ENCODE measurements around the gene MYH15.

The MYH15 gene

DNA sequence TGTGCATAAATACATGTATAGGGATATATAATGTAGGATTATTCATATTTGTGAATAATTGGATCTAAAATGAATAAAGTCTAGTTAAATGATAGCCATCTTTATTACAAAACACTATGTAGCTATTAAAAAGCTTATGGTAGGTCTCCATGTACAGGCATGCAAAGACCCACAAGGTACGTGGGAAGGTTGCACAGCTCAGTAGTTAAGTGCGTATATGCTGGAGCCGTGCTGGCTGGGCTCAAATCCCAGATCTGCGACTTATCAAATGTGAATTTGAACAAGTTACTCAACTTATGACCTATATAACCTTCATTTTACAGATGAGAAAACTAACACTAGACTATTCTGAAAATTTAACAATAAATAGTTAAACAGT, 100.6 kb downstream of the MYH15 start:
- DNase-seq, result no peak

DNA sequence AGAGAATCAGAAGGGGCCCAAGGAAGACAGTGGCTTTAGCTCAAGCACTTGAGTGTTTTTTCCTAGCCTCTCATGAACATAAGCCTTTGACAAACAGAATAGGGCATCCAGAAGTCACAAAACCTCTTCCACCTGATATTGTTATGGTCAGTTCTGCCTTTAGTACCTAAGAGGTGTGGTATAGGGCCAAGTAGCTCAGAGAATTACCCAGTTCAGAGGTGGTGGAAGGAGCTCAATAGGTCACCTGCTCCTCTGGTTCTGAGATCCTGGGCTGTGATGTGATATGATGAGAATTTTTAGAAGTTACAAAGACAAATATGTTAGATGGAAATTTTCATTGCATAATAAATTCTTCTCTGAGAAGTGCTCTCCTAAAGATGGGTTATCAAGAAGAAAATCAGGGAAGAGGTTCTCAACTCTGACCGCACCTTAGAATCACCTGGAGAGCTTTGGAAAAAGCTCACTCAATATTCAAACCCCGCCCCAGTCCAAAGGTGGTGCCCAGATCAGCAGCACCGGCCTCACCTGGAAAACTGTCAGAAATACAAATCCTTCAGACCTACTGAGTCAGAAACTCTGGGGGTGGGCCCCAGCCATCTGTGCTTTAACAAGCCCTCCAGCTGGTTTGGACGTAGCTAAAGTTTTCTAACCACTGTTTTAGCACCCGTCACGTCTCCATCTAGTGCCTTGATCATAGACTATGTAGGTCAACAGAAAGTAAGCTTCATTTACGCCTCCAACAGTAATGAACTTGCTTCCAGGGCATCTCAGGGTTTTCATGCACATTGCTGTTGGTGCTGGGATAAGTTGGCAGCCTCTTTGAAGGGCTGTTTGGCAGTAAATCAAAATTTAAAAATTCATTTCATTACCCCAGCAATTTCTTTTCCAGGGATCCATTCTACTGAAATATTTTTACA, 101.3 kb downstream of the MYH15 start:
- no peak for DNase-seq

DNA sequence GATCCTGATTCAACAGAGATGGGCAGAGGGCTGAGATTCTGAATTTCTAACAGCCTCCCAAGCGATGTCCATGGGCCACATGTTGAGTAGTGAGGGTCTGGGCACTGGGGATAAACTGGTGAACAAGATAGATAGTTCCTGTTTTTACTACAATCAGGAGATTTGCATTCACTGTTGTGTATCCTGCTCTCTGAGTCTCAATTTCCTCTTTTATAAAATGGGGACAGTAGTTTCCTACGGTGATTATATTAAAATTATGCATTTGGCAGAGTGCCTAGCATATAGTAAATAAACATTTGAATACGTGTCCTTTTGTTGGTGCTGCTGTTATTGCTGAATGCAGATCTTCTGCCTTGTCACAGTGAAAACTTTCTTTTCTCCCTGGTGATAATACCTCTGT, 102.5 kb downstream of the MYH15 start:
- DNase-seq, result no peak

DNA sequence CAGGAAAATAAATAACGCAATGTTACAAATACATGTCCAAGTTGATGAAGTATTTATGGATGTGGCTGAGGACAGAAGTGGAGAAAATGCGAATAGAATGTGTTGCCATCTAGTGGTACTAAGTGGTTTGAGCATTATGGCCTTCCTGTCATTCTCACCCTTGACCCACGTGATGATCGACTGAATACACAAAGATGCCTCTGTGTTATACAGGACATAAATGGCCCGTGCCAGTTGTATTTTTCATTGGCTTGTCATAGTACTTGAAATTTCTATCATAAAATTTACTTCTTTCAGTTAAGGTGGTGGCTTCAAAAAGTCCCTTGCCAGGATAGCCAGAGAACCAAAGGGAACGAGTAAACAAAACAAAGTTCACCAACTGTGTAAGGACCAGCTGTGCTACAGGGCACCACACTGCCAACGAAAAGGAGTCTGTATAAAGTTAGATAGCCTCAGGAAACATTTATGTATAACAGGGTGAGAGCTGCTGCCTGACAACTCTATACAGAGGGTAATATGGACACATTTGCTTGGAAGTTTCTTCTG, 103.7 kb downstream of the MYH15 start:
- peak; percentile 18 for DNase-seq

DNA sequence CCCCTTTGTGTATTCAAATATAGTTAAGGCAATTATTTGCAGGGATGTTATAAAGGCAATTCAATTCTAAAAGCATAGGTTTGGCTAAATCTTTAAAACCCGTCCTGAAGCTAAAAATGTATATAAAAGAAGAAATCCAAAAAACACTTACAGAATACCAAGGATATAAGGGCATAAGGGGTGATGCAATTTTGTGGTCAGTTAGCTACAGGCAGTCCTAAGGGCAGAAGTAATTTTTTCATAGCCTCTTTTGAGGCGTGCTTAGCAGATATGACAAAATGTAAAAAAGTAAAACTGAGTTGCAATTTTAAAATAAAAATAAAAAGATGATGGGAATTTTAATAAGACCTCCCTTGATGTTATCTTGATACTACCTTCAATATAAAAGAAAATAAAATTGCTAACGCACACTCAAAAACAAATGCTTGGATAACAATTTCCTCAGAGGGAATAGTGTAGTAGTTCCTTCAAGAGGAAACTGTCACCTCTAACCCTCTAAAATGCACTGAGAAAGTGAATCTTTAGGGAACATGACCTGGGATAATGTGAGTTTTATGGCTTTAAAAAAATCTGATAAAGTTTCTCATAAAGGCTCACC, 104.2 kb downstream of the MYH15 start:
- no peak for DNase-seq

DNA sequence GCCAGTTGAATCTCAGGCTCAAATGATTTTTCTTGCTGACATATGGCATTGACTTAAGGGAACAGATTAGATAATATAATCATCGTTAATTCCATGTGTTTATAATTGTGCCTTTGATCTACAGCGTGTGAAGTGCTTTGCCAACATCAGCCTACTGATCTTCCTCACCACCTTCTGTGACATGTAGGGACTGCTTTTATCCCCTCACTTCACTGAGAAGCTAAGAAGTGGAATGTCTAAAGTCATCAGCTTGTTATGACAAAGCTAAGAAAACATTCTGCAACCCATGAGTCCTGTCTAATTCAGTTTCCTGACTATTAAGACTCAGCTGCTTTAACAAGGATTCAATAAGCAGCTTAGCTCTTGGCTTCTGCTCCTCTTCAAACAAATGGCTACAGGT, 106.0 kb downstream of the MYH15 start:
- no peak for DNase-seq

DNA sequence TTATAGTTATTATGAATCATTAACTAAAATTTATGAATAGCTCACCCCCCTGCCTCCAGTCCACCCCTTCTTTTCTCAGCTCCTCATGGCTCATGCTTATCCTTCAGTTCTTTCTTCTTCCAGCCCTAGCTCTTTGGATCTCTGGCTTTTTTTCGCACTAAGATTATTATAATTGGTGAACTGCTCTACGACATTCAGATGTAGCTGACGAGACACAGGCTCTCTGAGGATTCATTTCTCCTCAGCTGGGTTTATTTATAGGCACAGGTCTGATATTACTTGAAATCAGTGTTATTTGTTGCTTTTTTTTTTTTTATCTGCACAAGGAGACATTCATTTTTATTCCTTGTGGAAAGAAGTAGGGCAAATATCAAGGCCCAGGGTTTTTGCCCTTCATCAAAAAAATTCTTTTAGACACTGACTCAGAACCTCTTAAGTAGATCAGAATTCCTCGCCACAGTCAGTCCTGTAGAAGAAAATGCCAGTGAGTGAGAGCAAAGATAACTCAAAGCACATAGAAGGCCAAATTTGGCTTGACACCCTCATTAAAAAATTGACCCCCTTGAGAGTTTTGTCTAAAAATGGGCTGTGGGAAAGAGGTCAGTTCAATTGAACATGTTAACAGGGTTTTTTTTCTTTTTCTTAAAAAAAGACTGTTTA, 106.6 kb downstream of the MYH15 start:
- no peak for DNase-seq

DNA sequence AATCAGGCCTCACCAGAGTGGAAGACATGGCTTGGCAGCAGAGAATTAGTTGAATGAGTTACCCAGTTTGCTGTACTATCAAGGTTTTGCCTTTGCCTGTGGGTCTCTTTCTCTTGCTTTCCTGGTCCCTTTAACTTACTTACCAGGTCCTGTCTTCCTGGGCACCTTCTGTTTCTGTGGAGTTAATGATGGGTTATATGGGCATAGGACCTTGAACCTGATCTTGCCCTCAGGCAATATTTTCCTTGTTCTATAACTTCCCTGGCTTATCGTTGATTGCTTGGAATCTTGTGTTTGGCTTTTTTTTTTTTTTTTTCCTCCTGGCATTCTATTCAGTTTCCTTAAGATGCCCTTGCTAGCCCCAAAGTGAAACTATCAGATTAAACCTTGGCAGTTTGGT, 107.2 kb downstream of the MYH15 start:
- no peak for DNase-seq

DNA sequence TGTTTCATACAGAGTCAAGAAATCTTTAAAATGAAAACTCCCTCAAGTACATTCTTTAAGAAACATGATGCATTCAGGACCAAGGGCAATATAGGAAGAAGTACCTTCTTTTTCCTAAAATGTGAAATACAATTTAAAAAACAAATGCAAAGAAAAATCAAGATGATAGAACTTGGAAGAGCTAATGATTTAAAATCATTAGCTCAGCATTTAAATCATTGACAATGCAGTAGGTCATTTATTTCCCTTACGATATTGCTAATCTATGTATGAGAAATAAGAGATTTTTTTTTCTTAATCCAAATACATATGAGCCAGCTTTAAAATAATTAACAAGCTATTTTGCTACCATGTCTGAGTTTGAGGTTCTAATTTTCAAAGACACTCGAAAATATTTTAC, 108.6 kb downstream of the MYH15 start:
- DNase-seq, result no peak

DNA sequence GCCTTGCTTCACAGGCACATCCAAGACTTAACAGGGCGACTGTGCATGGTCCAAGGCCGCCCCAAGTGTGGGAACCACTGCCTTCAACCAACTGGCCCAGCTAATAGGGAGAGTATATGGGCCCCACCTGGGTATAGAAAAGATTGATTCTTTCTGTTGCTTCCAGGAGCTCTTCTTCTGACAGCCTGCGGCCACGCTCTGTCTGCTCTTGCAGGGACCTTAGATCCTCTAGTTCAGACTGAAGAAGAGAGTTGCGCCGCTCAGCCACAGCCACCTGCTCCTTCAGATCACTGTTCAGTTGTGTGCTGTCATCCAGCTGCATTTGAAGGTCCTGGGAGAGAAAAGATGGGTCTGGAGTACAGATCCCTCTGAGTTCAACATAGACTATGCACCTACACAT, 111.9 kb downstream of the MYH15 start:
- no peak for DNase-seq

DNA sequence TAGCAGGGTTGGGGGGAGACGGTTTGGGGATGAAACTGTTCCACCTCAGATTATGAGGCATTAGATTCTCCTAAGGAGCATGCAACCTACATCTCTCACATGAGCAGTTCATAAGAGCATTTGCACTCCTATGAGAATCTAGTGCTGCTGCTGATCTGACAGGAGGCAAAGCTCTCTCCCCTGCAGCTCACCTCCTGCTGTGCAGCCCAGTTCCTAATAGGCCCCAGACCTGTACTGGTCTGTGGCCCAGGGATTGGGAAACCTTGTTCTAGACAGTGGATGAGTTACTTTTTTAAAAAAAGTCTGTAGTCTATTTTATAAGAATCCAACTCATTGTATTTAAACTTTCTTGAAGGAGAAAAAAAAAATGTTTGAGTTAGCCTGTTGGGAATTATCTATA, 114.1 kb downstream of the MYH15 start:
- DNase-seq, result no peak

DNA sequence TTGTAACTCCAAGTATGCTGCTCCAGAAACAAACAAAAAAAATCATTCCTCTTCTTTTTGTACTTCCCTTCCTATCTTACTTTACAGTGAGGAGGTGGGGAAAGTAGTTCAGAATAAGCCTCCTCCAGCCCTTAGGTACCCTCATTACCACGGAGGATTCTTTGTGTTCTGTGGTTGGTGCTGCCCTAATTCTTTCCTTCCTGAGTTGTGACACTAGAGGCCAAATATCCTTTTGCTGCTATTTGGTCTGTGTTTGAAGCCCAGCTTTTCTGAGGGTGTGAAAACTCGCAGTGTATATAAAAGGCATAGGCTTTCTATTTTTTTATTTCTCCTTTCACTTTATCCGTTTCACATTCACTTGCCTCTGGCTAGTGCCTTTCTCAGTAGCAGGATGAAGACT, 115.8 kb downstream of the MYH15 start:
- no peak for DNase-seq

DNA sequence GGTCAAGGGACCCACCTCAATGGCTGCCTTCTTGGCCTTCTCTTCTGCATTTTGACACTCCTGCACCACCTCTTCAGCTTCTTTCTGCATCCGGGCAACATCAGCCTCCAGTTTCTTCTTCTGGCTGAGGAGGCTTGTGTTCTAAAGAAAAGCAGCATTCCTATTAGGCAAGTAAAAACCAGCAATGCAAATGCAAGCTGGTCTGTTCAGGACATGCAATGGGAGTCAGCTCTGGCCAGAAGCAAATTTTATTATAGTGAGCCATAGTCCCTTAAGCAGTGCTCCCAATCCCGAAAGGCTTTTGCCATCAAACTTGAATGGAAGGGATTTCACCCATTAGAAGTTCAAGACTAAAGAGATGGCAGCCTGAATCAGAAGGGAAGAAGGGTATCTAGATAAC, 116.4 kb downstream of the MYH15 start:
- DNase-seq, result no peak

DNA sequence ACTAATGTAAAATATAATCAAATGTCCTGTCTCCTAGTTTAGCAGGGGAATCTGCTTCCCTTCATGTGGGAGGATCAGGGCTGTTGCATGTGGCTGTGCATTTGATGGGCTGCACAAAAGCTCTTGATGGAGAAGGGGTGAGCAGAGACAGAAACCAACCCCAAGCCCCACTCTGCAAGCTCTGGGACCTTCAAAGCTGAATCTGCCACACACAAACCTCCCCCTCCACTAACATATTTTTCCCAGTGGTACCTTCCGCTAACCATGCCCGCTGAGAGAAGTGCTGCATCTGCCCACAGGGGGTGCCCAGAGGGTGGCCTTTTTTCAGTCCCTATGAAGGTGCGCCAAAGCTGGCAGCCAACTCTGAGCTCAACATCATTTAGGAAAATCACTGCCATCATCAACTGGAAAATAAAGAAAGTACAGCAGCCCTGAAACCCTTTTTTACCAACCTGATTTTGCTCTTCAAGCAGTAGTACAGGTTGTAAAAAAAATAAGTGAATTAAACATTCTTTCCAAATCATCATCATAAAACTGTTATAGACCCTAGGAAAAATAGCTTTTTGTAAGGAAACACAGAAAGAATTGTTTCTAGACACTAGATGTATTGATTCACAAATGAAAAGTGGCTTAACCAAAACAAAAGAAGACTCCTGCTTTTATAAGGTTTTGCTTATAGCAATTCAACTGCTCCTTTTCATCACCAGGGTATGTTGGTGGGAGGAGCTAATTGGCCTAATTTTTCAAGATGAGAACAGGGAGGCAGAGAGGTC, 117.1 kb downstream of the MYH15 start:
- DNase-seq, result no peak

DNA sequence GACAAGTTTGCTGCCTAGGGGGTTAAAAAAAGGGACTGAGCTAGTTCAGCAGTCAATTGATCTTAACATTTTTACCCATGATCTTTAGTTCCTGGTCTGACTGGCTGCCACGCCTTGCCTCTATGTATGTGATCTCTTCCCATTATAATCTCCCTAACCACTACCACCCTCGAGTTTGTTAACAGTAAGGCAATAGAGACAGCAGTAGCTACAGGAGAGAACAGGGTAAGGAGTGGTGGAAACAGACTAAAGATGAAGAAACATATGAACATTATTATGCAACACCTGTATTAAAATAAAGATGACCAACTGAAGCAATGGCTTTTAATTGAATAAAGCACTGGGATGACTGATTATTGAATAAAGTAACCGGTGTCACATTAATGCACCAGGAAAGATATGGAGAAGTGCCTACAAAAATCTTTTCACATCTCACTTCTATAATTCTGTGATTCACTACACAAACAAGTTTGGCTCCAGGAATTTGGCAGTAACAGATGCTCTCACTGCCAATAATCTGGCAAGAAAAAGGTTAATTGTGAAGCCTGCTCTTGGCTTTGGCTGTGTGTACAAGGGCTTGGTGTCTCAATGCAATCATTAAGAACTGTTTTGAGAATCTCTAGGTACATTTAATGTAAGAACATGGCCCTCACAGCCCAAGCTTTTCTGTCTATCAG, 118.3 kb downstream of the MYH15 start:
- no peak for DNase-seq

DNA sequence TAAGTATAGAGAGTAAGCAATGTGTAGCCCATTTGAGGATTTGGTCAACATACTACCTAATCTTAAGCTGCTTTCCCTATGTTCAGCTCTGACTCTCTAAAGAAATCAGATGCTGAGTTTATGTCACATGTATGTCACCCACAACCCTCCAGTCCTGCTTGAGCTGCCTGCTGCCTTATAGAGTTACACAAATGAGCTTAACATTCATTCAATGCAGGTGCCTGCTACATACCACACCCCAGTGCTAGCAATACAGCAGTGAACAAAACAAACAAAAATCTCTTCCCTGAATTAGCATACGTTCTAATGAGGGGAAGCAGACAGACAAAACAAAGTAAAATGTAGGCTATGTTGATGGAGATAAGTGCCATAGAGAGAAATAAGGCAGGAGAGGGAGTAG, 121.0 kb downstream of the MYH15 start:
- DNase-seq, result peak; percentile 35

DNA sequence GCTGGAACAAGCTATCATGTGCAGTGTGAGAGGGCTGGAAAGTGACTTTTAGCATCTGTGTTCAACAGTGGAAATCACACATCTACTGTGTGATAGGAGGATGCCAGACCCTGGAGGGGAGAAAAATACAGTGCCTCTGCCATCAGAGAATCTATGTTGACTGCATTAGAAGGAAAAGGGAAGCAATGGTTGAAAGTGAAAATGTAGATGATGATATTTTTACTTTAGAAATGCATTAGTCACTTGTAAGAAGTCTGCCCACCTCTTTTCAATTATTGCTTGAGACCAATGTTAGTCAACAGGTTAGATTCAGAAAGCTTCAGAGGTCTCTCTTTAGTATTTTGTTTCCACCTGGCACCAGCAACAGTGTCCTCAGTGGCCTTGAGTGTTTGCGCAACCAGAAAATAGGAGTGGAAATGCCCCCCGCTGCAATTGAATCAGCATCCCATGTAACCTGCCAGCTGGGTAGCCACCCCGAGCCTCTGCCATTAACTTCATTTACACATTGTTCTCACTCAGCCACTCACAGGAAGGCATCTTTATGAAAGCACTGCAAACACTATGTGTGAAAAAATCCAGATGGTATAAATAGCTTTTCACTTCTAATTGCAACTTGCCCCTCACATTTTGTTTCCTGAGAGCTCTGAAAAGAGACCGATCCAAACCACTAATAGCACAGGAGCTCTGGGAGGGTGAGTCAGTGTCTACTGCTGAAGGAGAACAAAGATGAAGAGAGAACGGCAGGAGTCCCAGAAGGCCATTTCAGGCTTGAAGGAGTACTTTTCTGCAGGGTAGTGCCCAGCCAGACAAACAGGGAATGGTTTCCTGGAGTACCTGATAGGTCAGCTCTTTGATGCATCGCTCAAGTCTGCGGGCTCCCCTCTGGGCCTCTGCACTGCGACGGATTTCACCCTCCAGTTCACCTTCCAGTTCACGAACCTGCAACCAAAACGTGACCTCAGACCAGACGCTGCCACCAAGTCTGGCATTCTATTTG, 122.0 kb downstream of the MYH15 start:
- peak; percentile 11 for DNase-seq

DNA sequence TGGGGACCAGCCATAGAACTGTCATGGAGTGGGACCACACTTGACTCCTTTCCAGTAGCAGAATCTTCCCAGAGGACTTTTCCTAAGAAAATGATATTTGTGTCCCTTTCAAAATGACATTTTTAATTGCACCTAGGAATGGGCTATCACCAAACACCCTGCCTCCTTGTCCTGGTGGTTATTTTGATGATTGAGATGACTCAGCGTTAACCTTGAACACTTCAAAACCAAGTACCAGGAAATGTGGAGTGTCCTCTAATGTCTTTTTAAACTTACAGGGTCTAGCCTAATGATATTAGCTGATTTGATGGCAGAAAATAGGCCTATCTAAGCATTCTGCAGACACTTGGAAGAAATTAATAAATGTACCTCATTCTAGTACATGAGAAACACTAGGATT, 123.3 kb downstream of the MYH15 start:
- peak; percentile 4 for DNase-seq

DNA sequence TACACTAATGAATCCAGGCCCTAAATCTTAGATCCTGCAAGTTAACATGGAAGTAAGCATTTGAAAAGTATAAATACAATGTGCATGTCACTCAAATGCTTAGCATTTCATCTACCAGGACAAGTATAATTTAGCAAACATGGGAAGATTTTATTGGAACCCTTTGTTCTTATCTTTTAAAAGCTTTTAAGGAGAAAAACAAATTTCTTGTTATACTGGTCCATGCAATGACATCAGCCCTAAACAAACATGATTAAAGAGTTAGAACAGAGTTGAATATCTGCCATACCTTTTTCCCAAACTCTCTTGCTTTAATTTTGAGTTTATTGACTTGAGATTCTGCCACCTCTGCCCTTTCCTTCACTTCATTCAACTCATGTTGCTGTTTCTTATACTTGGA, 127.1 kb downstream of the MYH15 start:
- no peak for DNase-seq

DNA sequence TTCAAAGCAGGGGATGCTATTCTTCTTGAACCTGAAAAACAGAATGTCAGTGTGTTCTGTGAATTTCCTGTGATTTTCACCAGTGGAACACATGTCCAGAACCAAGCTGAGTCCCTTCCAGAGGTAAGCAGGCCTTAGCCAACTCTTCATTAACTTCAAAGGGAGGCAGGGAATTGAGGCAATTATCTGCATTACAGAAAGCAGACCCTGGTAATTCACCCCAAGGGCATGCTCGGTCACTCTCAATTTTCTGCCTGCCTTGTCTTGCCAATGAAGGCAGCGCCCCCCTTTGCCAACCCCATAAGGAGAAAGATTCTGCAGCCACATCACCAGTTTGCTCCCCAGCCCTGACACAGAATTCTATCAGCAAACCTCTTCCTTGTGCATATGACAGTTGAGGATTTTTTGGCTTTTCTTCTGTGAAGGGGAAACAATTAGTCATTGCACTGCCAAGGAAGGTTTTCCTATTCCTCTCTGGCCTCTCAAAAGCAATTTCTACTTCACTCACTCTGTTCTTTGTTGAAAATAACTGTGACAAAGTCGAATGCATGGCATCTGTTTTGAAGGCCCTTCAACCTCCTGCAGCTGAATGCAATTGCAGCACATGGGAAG, 128.8 kb downstream of the MYH15 start:
- no peak for DNase-seq
